Activated naive CD8-positive, alpha-beta T cell treated with anti-CD3 and anti-CD28 coated beads, Interleukin-2, amount 50 U/mL, for 24 hours (primary cell): ENCODE data around the gene ALDH1A2.

Experiments used
- ATAC-seq: fragments of 150-1000 bp; cut with Tn5 transposase; one replicate; pipeline ENCODE4 v1.10.0; 2021
- DNase-seq: peaks from one replicate; pipeline ENCODE4 v3.0.0; 2021
- H3K27ac Mint-ChIP-seq: one replicate; pipeline ENCODE4 v1.8.0; 2021; ENCODE audit warnings: mild to moderate bottlenecking, mixed read lengths
- H3K27me3 Mint-ChIP-seq: one replicate; pipeline ENCODE4 v1.8.0; 2021; ENCODE audit warnings: mixed read lengths
- H3K36me3 Mint-ChIP-seq: one replicate; pipeline ENCODE4 v1.8.0; 2021; ENCODE audit warnings: low read depth, mixed read lengths
- H3K4me1 Mint-ChIP-seq: one replicate; pipeline ENCODE4 v1.8.0; 2021; ENCODE audit warnings: mixed read lengths
- H3K4me3 Mint-ChIP-seq: one replicate; pipeline ENCODE4 v1.8.0; 2021; ENCODE audit warnings: mild to moderate bottlenecking, moderate library complexity, mixed read lengths
- H3K9me3 Mint-ChIP-seq: one replicate; pipeline ENCODE4 v1.8.0; 2021; ENCODE audit warnings: mixed read lengths

Gene ALDH1A2

DNA sequence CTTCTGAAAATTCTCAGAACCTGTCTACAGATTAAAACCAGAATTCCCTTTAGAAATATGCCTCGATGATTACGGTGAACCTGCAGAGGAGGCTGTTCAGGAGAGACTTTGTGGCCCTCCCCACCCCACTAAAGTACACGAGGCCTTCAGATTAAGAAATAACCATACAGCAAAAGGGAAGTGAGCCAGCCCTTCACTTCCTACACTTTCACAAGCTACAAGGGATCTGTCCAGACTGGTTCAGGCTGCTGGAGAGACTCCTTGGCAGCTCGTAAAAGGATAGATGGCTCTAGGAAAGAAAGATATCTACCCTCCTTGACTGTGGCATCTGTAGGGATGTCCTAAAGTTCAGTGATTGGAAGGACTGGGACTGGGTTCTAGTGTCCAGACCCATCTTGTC, 102.6 kb downstream of the ALDH1A2 start:
- ATAC-seq (no peak), DNase-seq (no peak)
- Mint-ChIP-seq H3K4me1 (no peaks in the 10 kb centered on the region), H3K9me3 (no peaks in the 10 kb centered on the region), H3K27me3 (peaks cover 3% of the 10 kb centered on the region), H3K4me3 (no peak overlapping the region), H3K27ac (no peak overlapping the region), H3K36me3 (no peaks in the 10 kb centered on the region)

DNA sequence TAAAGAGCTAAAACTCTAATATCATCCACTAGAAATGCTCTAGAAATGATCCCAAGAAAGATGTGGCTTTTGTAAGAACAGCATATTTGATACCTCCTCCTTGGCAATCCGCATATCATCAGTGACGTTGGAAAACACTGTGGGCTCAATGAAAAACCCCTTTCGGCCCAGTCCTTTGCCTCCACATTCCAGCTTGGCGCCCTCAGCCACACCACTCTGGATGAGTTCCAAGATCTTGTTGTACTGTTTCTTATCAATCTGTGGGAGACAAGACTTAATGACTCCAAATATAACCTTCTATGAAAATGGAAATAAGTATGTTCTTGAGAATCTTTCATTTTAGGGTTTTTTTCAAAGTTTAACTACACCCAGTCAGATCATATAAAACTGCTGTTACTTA, 103.6 kb downstream of the ALDH1A2 start:
- DNase-seq, result no peak
- Mint-ChIP-seq H3K9me3 (no peaks in the 10 kb centered on the region), H3K4me3 (no peak overlapping the region), H3K27me3 (peaks cover 3% of the 10 kb centered on the region), H3K36me3 (no peaks in the 10 kb centered on the region), H3K27ac (no peak overlapping the region), H3K4me1 (no peaks in the 10 kb centered on the region)
- ATAC-seq, result no peak

DNA sequence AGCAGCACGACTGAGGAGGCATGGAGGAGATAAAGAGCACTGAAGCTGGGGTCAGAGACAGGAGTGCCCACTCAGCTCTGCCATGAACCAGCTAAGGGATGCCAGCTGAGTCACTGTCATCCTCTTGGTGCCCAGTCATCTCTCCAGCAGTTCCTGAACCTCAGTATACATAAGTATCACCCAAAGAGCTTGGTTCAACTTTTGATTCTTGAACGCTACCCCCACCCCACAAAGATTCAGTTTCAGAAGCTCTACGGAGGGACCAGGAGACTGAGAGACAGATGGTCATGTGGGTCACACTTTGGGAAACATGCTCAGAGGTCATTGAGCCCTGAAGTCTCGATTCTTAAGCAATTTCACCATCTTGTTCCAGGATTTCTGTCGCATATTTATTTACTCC, 108.4 kb downstream of the ALDH1A2 start:
- Mint-ChIP-seq H3K27ac (no peak overlapping the region), H3K4me3 (no peak overlapping the region), H3K27me3 (peaks cover 5% of the 10 kb centered on the region), H3K36me3 (no peaks in the 10 kb centered on the region), H3K9me3 (no peaks in the 10 kb centered on the region), H3K4me1 (no peaks in the 10 kb centered on the region)
- DNase-seq (no peak), ATAC-seq (no peak)

DNA sequence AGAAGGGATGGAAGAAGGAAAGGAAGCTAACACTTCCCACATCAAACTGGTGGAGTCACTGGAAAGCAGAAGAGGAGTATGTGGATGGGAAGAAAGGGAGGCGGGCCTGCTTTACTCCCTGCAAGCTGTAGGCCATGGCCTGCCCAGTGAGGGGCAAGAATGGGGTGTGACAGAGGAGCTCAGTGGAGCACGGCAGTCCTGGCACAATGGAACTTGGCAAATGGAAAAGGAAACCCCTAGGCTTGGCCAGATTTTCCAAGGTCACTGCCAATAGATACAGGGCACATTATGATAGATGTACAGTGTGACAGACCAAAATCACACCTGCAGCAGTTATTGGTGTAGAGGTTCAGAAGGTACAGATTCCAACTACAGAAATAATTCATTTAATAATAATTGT, 111.6 kb downstream of the ALDH1A2 start:
- ATAC-seq, result no peak
- H3K27me3 Mint-ChIP-seq, result peaks cover 5% of the 10 kb centered on the region
- no peaks in the 10 kb centered on the region for H3K36me3 Mint-ChIP-seq
- H3K4me3 Mint-ChIP-seq, result no peak overlapping the region
- H3K9me3 Mint-ChIP-seq, result no peaks in the 10 kb centered on the region
- DNase-seq, result no peak
- H3K4me1 Mint-ChIP-seq, result no peaks in the 10 kb centered on the region
- H3K27ac Mint-ChIP-seq, result no peak overlapping the region

DNA sequence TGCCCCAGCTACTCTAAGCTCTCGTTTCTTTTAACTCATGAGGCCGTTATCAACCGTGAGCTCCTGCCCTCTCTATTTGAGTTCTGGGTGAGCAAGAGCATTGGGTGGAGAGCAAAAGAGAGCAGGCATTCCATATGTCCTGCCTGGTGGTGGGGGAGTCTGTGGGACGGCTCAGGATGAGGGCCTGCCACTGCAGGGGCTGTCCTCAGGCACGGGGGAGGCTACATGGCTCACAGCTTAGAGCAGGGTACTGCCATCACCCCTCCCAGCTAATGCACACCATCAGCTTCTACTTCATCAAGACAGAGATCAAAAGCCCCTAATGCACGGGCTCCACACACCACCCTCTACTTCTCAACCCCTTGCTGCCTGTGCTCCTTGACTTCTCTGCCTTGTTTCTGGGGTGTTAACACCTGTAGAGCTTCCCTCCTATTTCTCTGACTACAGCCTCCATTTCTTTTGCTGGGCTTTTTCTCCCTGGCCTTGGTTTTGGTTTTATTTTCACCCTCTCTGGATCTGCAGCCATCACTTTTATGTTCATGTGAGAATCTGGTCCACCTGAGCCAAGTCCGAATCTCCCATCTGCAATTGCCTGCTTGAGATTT, 114.1 kb downstream of the ALDH1A2 start:
- ATAC-seq, result no peak
- Mint-ChIP-seq H3K4me3 (no peak overlapping the region), H3K4me1 (no peaks in the 10 kb centered on the region), H3K27ac (no peak overlapping the region), H3K27me3 (peaks cover 6% of the 10 kb centered on the region), H3K36me3 (no peaks in the 10 kb centered on the region), H3K9me3 (no peaks in the 10 kb centered on the region)
- DNase-seq, result no peak

DNA sequence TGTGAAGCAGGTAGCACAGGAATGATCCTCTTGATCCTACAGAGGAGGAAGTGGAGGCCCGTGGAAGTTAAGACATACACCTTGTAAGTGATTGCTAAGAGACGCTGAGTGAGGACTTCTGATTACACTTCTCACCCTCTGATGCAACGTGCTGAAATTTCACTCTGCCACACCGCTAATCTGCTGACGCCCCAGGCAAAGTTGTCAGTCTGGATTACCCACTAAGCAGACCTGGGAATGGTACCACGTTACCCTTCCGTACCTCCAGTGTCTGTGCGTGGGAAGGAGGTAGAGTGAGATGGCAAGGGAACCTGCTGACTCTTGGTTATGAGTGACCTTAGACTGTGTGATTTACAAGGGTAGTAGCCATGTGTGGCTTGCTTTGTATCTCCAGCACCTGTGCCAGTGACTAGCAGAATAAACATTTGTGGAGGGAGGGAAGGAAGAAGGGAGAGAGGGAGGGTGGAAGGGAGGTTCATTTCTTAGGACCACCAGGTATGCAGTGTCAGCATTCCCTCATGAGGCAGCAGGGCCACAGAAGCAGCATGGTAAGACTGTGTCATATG, 115.0 kb downstream of the ALDH1A2 start:
- DNase-seq, result no peak
- H3K27me3 Mint-ChIP-seq, result peaks cover 5% of the 10 kb centered on the region
- H3K27ac Mint-ChIP-seq, result no peak overlapping the region
- H3K4me1 Mint-ChIP-seq, result no peaks in the 10 kb centered on the region
- no peaks in the 10 kb centered on the region for H3K9me3 Mint-ChIP-seq
- no peak overlapping the region for H3K4me3 Mint-ChIP-seq
- H3K36me3 Mint-ChIP-seq, result no peaks in the 10 kb centered on the region
- ATAC-seq, result no peak

DNA sequence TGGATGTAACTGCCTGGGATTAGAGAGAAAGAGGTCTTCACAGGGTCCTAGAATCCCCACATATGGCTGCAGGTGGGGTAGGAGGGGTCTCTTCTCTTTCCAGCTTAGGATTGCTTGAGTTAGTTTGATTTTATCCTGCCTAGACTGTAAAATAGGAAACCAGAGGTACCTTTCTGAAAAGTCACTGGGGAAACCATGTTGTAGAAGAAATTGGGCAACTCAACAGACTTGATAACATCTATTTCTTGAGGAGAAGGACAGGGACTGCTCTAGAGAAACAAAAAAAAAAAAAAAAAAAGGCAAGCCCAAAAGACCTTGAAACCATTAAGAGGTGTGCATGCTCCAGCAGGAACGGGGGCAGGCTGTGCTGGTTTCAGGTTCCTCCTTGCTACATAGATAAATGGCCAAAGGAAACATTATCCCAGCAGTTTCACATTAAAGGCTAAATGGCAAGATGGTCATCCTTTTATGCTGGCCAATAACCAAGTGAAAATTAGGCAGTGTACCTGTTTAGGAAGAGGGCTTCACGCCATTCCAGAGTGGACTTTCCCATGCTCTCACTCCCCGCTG, 116.1 kb downstream of the ALDH1A2 start:
- Mint-ChIP-seq H3K27ac (no peak overlapping the region), H3K9me3 (no peaks in the 10 kb centered on the region), H3K27me3 (peaks cover 5% of the 10 kb centered on the region), H3K4me3 (no peak overlapping the region), H3K36me3 (no peaks in the 10 kb centered on the region), H3K4me1 (no peaks in the 10 kb centered on the region)
- ATAC-seq, result no peak
- no peak for DNase-seq

DNA sequence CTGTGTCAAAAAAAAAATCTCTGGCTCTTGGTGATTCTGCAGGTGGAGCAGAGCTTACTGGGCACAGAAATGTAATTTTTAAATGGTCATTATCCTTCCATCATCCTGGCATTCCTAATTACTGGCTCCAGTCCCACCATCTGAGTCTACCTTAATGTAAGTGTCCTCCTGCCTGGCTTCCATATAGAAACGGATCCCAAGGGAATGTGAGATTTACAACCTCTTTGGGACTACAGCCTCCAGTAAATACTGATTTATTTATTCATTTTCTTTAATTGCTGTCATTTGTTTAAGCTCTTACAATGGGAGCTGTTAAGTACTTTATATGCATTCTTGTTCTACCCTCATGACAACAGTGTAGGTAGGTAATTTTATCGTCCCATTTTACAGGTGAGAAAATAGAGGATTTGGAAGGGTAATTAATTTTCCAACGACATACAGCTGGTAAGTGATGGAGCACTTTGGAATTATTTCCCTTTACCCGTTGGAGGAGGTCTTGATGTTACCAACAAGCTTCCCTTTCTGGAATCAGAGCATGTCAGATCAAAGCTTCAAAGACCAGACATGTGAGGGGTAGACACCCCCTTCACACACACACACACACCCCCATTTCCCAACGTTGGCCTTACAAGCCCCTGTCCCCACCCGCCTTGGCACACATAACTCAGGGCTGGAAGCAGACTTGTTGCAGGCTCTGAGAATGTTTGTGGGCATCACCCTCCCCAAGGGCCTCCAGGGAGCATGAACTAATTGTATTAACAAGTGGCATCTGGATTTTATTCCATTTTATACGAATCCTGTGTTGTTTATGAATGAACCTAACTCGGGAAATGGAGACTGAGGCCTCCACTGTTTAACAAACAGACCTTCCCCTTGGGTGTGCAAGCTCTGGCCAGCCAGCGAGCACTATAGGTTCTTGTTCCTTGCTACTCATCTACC, 116.9 kb downstream of the ALDH1A2 start:
- H3K36me3 Mint-ChIP-seq, result no peaks in the 10 kb centered on the region

DNA sequence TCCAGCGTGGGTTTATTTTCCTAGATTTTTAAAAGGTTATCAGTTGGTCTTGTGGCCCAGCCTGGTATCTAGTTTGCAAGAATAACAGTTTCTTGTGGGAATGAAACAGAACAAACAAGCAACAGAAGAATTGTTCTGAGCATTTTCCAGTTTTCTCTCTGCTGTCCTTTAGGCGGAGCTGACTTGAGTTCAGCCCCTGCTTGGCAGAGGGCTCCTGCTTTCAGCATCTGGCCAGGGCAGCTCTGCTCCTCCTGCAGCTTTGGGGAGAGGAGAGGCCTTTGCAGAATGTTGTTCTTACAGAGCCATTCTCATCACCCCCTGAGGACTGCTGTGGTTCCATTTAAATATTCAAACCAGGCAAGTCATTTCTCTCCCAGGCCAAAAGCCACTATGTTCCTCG, 117.7 kb downstream of the ALDH1A2 start:
- H3K27me3 Mint-ChIP-seq, result peaks cover 5% of the 10 kb centered on the region
- DNase-seq, result no peak
- H3K9me3 Mint-ChIP-seq, result no peaks in the 10 kb centered on the region
- no peaks in the 10 kb centered on the region for H3K4me1 Mint-ChIP-seq
- no peak overlapping the region for H3K27ac Mint-ChIP-seq
- no peak for ATAC-seq
- no peak overlapping the region for H3K4me3 Mint-ChIP-seq
- H3K36me3 Mint-ChIP-seq, result no peaks in the 10 kb centered on the region

More for the DNA sequence above, 116.9 kb downstream of the ALDH1A2 start:
- H3K9me3 Mint-ChIP-seq, result no peaks in the 10 kb centered on the region
- H3K4me3 Mint-ChIP-seq, result no peak overlapping the region
- H3K27me3 Mint-ChIP-seq, result peaks cover 5% of the 10 kb centered on the region
- DNase-seq (no peak), ATAC-seq (no peak)
- no peaks in the 10 kb centered on the region for H3K4me1 Mint-ChIP-seq
- H3K27ac Mint-ChIP-seq, result no peak overlapping the region

DNA sequence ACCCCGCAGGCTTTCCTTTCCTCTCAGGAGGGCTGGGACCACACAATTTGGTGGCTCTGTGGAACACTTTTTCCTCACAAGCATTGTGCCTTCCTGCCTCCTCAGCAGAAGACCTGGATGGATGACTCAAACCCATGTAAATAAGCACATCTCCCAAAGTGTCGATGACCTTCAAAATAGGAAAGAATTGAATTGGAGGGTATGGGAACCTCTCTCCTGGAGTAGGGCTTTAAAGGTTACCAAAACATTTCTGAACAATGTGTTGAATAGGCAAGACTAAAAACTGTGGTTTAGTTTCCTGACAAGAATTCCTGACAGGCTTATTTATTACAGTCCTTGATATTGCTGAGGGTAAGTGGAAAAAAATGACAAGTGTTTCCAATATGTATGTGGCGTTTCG, 118.2 kb downstream of the ALDH1A2 start:
- Mint-ChIP-seq H3K4me3 (no peak overlapping the region), H3K9me3 (no peaks in the 10 kb centered on the region), H3K36me3 (no peaks in the 10 kb centered on the region), H3K27me3 (peaks cover 10% of the 10 kb centered on the region), H3K4me1 (no peaks in the 10 kb centered on the region), H3K27ac (no peak overlapping the region)
- ATAC-seq, result no peak
- no peak for DNase-seq

DNA sequence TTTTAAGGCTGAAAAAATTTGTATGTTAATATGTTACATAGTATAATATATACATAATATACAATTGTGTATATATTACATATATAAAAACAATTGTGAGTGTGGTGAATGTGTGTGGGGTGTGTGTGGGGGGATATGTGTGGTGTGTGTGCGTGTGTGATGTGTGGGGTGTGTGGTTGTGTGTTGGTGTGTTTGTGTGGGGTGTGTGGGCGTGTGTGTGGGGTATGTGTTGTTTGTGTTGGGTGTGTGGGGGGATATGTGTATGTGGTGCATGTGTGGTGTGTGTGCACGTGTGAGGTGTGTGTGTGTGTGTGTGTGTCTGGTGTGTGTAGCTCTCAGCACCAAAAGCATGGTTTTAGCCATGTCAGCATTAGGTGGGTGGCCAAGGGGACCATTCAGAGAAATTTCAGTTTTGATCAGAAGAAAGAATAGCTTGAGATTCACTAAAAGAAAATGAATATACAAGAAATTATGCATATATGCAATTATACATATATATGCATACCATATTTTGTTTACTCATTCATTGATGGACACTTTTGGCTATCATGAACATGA, 118.9 kb downstream of the ALDH1A2 start:
- H3K27me3 Mint-ChIP-seq, result peaks cover 14% of the 10 kb centered on the region

DNA sequence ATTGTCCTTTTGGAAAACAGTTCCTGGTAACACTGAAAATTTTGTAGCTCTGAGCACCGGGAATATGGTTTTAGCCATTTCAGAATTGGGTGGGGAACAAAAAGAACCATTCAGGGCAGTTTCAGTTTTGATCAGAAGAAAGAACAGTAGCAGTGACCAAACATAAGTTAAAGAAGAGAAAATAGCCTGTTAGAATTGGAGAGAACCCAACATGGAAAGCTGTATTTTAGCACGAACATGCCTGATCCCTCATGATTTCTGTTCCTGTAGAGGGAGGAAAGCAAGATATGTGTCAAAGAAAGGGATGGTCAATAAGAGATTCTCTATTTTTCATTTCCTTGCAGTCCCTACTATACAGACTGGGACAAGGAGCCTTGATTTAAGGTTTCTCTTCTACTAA, 119.9 kb downstream of the ALDH1A2 start:
- no peak overlapping the region for H3K4me3 Mint-ChIP-seq
- H3K4me1 Mint-ChIP-seq, result no peaks in the 10 kb centered on the region
- no peaks in the 10 kb centered on the region for H3K36me3 Mint-ChIP-seq
- H3K9me3 Mint-ChIP-seq, result no peaks in the 10 kb centered on the region
- DNase-seq (no peak), ATAC-seq (no peak)
- H3K27me3 Mint-ChIP-seq, result peaks cover 15% of the 10 kb centered on the region
- no peak overlapping the region for H3K27ac Mint-ChIP-seq

More for the DNA sequence above, 118.9 kb downstream of the ALDH1A2 start:
- no peak for DNase-seq
- H3K27ac Mint-ChIP-seq, result no peak overlapping the region
- no peaks in the 10 kb centered on the region for H3K4me1 Mint-ChIP-seq
- no peaks in the 10 kb centered on the region for H3K36me3 Mint-ChIP-seq
- H3K4me3 Mint-ChIP-seq, result no peak overlapping the region
- no peaks in the 10 kb centered on the region for H3K9me3 Mint-ChIP-seq
- no peak for ATAC-seq

DNA sequence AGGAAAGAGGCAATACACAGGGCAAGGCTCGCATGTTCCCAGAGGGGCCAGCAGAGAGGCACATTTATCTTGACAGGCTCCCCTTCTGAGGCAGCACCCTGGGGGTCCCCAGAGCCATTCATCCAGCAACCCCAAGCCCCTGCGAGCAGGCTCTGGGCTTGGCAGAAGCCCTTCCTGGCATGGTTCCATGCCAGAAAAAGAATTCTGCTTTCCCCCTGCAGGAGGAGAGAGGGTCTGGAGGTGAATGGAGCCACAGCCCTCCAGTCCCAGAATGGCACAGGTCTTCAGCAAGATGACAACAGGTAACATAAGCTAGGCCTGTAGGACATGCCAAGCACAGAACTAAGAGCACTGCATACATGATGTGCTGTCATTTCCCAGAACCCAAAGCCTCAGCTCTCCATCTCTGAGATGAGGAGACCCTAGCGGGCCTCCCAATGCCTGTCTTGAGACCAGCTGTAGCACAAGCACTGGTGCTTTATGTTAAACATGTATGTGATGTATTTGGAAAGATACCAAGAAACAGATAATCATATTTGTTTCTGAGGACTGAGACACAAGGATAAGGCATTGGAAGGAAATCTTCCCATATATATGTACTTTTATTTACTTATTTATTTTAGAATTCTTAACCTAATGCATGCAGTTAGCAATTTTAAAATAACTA, 121.6 kb downstream of the ALDH1A2 start:
- H3K4me3 Mint-ChIP-seq, result no peak overlapping the region
- no peaks in the 10 kb centered on the region for H3K9me3 Mint-ChIP-seq
- no peaks in the 10 kb centered on the region for H3K36me3 Mint-ChIP-seq
- no peak overlapping the region for H3K27ac Mint-ChIP-seq
- ATAC-seq (no peak), DNase-seq (no peak)
- no peaks in the 10 kb centered on the region for H3K4me1 Mint-ChIP-seq
- H3K27me3 Mint-ChIP-seq, result peaks cover 19% of the 10 kb centered on the region

DNA sequence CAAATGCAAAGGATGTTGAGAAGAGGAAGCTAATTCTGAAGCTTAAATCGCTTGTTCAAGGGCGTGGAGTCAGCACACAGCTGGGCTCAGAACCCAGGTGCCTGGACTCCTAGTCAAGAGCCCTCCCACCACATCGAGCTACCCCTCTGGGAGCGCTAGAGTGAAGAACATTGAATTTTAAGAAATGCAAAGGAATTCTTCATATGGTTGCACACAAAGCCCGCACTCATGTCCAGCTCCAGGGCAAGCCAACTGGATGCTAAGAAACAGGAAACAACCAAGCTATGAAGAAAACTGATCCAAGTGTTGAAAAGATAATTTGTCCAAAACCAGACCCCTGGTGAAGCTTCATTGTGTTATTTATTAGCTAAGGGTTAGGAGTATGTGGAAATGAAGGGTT, 122.3 kb downstream of the ALDH1A2 start:
- Mint-ChIP-seq H3K27ac (no peak overlapping the region), H3K4me3 (no peak overlapping the region), H3K27me3 (peaks cover 15% of the 10 kb centered on the region), H3K4me1 (no peaks in the 10 kb centered on the region), H3K36me3 (no peaks in the 10 kb centered on the region), H3K9me3 (no peaks in the 10 kb centered on the region)
- DNase-seq (no peak), ATAC-seq (no peak)
